Measurements from ENCODE around the gene KCNQ1. TPM values are rescaled to one million over a fixed set of nuclear protein-coding genes. Genes with fewer than 3 reads are reported as not detected.

KCNQ1 gene
- polyA plus RNA-seq, 1 donor from 2014 or later: not detected

- Histone ChIP-seq H2AFZ (ENCODE audit: low read depth, low read length) (no peak overlapping the region), H3F3A (ENCODE audit: insufficient read depth, low read length, poor library complexity, severe bottlenecking) (no peaks in the 10 kb centered on the region), H3K4me3 (ENCODE audit: low read length) (no peak overlapping the region), H3K36me3 (ENCODE audit: insufficient read depth, low read length) (no peaks in the 10 kb centered on the region), H3K4me2 (ENCODE audit: low read length) (no peak overlapping the region), H3K27me3 (ENCODE audit: insufficient read depth, low read depth, low read length) (no peaks in the 10 kb centered on the region), H3K79me2 (replicated peaks; ENCODE audit: insufficient read depth, low read length) (no peaks in the 10 kb centered on the region), H3K9me3 (ENCODE audit: low read length) (no peaks in the 10 kb centered on the region), H3K27ac (ENCODE audit: low read length) (no peak overlapping the region), H3K9ac (ENCODE audit: low read length) (no peak overlapping the region), H4K20me1 (ENCODE audit: insufficient read depth) (no peaks in the 10 kb centered on the region), H3K9me2 (ENCODE audit: insufficient read depth, low read length) (no peaks in the 10 kb centered on the region)
- TF ChIP-seq CTCF (IDR thresholded peaks at IDR 0.05; ENCODE audit: poor library complexity, severe bottlenecking) (no peak), RAD21 (conservative IDR thresholded peaks at IDR 0.05) (no peak), REST (IDR thresholded peaks at IDR 0.05; ENCODE audit: borderline replicate concordance) (no peak), EZH2 (IDR thresholded peaks at IDR 0.05; ENCODE audit: borderline replicate concordance, insufficient read depth, low read length, poor library complexity, severe bottlenecking) (no peak), EP300 (conservative IDR thresholded peaks at IDR 0.05; ENCODE audit: poor library complexity, severe bottlenecking) (no peak), MXI1 (conservative IDR thresholded peaks at IDR 0.05; ENCODE audit: poor library complexity, severe bottlenecking) (no peak), SMC3 (conservative IDR thresholded peaks at IDR 0.05; ENCODE audit: poor library complexity) (no peak), TAF1 (IDR thresholded peaks at IDR 0.05; ENCODE audit: low read depth) (no peak), POLR2AphosphoS5 (IDR thresholded peaks at IDR 0.05) (no peak)
Measured at GRCh38 chr11:2426221-2426620, 18.6 kb upstream of the KCNQ1 start.

GRCh38 chr11:2426826-2427521, 17.8 kb upstream of the KCNQ1 start:
- H3K36me3 ChIP-seq (ENCODE audit: insufficient read depth, low read length): no peaks in the 10 kb centered on the region
- H3K4me3 ChIP-seq (ENCODE audit: low read length): no peak overlapping the region
- H3K4me2 ChIP-seq (ENCODE audit: low read length): no peak overlapping the region
- no peak for TF ChIP-seq RAD21 (conservative IDR thresholded peaks at IDR 0.05)
- no peak for TF ChIP-seq TAF1 (IDR thresholded peaks at IDR 0.05; ENCODE audit: low read depth)
- TF ChIP-seq EZH2 (IDR thresholded peaks at IDR 0.05; ENCODE audit: borderline replicate concordance, insufficient read depth, low read length, poor library complexity, severe bottlenecking): no peak
- no peak for TF ChIP-seq REST (IDR thresholded peaks at IDR 0.05; ENCODE audit: borderline replicate concordance)
- TF ChIP-seq CTCF (IDR thresholded peaks at IDR 0.05; ENCODE audit: poor library complexity, severe bottlenecking): no peak
- TF ChIP-seq SMC3 (conservative IDR thresholded peaks at IDR 0.05; ENCODE audit: poor library complexity): no peak
- no peak for TF ChIP-seq EP300 (conservative IDR thresholded peaks at IDR 0.05; ENCODE audit: poor library complexity, severe bottlenecking)
- TF ChIP-seq POLR2AphosphoS5 (IDR thresholded peaks at IDR 0.05): no peak
- no peak for TF ChIP-seq MXI1 (conservative IDR thresholded peaks at IDR 0.05; ENCODE audit: poor library complexity, severe bottlenecking)
- no peaks in the 10 kb centered on the region for H3F3A ChIP-seq (ENCODE audit: insufficient read depth, low read length, poor library complexity, severe bottlenecking)
- H3K9me3 ChIP-seq (ENCODE audit: low read length): no peaks in the 10 kb centered on the region
- no peaks in the 10 kb centered on the region for H4K20me1 ChIP-seq (ENCODE audit: insufficient read depth)
- H3K9me2 ChIP-seq (ENCODE audit: insufficient read depth, low read length): no peaks in the 10 kb centered on the region
- H3K27ac ChIP-seq (ENCODE audit: low read length): no peak overlapping the region
- H3K27me3 ChIP-seq (ENCODE audit: insufficient read depth, low read depth, low read length): no peaks in the 10 kb centered on the region
- H3K9ac ChIP-seq (ENCODE audit: low read length): no peak overlapping the region
- no peak overlapping the region for H2AFZ ChIP-seq (ENCODE audit: low read depth, low read length)
- no peaks in the 10 kb centered on the region for H3K79me2 ChIP-seq (replicated peaks; ENCODE audit: insufficient read depth, low read length)

All from neural cell (in vitro differentiated cells).